Motor neuron (in vitro differentiated cells): Measurements from ENCODE around the gene BSN. TPM values are rescaled to one million over a fixed set of nuclear protein-coding genes. Genes with fewer than 3 reads are reported as not detected.

ENCODE experiments used
- ATAC-seq, 8 experiments: fragments of 200-7000 bp; cut with Tn5 transposase; replicated peaks in 6 of 8; 2 replicates each; pipeline ENCODE4 v1.8.0; 2021; ENCODE audit warnings: mild to moderate bottlenecking in 8 of 8, moderate library complexity in 8 of 8
- H3K27ac ChIP-seq, 2 donors: fragments of 250-450 bp; sonication (Bioruptor Pico); 2 replicates each; pipeline ENCODE4 v1.9.0; 2021; ENCODE audit warnings: antibody characterized with exemption in 2 of 2, mild to moderate bottlenecking in 2 of 2, moderate library complexity in 1 of 2
- H3K4me1 ChIP-seq, 2 donors: fragments of 250-450 bp; sonication (Bioruptor Pico); replicated peaks in 1 of 2; 2 replicates each; pipeline ENCODE4 v1.6.1; 2021; ENCODE audit warnings: antibody characterized with exemption in 2 of 2, mild to moderate bottlenecking in 2 of 2, moderate library complexity in 1 of 2
- H3K4me3 ChIP-seq, 5 donors: fragments of 250-450 bp; sonication (Bioruptor Pico); 2 replicates each; pipeline ENCODE4 v1.9.0; 2021; ENCODE audit warnings: antibody characterized with exemption in 5 of 5, mild to moderate bottlenecking in 5 of 5, moderate library complexity in 4 of 5
- WGBS, 10 experiments: fragments of 450-650 bp; shearing (Covaris generic); methylation state at CpG; one replicate each; pipeline ENCODE4 v1.0.0; 2022; 5-methylcytosine and 5-hydroxymethylcytosine counted together
- in situ Hi-C, 9 experiments: fragments of 400-800 bp; cut with MboI; loops; one replicate each; pipeline ENCODE4 v1.15.0; 2021; ENCODE audit warnings: low sequenced_read_pairs in 9 of 9, low pct_unique_long_range_greater_than_20kb in 2 of 9; ENCODE audit not compliant: unreplicated experiment in 9 of 9
- total RNA-seq, 8 experiments: library from RNA; unstranded; fragments of 300-600 nt; gene quantifications; 2 replicates each; pipeline versions ENCODE4 v1.2.3 to v1.2.4, GENCODE V29; 2022

BSN gene
- total RNA-seq, 8 experiments from 2014 or later, result 0.31 to 12.6 (median 6.9) TPM

DNA sequence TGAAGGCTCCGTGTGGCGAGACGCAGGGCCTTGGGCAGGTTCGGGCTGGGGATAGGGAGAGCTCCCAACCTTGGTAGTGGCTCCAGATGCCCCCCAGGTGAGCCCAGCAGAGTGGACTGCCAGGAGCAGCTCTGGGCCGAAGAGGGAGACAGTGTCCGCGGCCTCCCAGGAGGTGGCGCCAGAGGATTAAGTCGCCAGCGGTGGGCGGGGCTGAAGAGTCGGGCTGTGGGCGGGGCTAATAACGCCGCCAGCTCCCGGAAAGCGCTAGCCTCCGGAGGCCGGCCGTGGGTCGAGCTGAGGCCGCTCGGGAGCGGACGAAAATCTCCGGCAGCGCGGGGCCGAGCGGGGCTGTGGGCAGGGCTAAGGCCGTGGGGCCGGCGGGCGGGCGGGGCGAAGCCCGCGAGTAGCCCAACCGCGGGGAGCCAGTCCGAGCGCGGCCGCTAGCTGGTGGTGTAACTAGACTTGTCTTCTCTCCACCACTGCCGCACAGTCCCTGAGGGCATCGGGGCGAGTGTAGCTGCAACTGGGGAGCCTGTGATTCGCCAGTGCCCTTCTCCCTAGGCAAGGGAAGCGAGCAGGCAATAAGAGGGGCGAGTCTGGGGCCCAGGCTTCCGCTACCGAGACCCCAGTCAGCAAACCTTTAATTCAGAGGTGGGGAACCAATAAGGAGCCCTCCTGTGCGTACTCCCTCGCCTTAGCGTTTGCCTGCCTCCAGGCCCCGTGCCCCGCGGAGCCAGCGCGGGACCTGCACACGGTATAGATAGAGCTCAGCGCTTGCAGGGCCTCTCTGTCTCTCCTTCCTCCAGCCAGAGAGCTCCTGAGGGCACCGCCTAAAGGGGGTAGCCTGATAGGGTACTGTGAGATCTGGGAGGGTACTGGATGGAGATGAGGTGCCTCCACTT is 14.4 kb upstream of the BSN start:
- Histone ChIP-seq H3K4me3 (peak overlapping the region; percentile 35 to 41 (median 38)), H3K27ac (peak overlapping the region; percentile 74 to 75), H3K4me1 (peaks cover 16 to 18% of the 10 kb centered on the region in 2 donors)
- in situ Hi-C loops, result loop anchor here in 2 of 9 experiments (10.0 kb wide), 1 partner anchor 135 kb away; the partner anchor contains the start of gene APEH (in 2 of the 2)
- ATAC-seq, result peak; percentile 88 to 97 (median 95)
- WGBS, 10 experiments, result 0 to 60% (median 1%) methylated on average over 1 to 10 of the region's 63 CpGs; no CpG with 5 or more reads in 4 of the 10 experiments

GRCh38 chr3:49552087-49552486 is 2.2 kb upstream of the BSN start:
- Histone ChIP-seq H3K4me1 (peaks cover 11 to 20% of the 10 kb centered on the region in 2 donors), H3K4me3 (no peak overlapping the region), H3K27ac (no peak overlapping the region)
- no peak for ATAC-seq
- in situ Hi-C loops, result no loop called here

DNA sequence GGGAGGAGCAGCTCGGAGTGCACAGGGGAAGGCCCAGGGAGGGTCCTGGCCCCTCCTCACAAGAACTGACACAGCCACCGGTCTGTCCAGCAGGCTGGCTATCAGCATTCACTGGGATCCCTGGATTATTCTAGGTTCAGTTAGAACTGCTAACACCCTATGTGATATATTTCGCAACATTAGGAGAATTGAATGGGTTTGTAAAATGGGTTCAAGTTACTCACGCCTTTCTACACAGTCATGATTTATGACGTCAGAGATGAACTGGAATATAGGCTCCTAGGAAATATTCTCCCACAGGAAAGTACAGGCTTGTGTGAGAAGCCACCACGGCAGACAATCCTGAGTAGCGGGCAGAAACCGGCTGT is 969 bp upstream of the BSN start:
- in situ Hi-C loops, result no loop called here
- H3K4me1 ChIP-seq, result peaks cover 11 to 18% of the 10 kb centered on the region in 2 donors
- ATAC-seq, result peak in 7 of 8 experiments; percentile 1 to 48 (median 14)
- peak overlapping the region in 1 of 2 donors; percentile 58 for H3K27ac ChIP-seq
- peak overlapping the region; percentile 51 to 86 (median 54) for H3K4me3 ChIP-seq
- WGBS, 10 experiments, result 11 to 60% (median 30%) methylated on average over 1 to 6 of the region's 8 CpGs; no CpG with 5 or more reads in 1 of the 10 experiments

DNA sequence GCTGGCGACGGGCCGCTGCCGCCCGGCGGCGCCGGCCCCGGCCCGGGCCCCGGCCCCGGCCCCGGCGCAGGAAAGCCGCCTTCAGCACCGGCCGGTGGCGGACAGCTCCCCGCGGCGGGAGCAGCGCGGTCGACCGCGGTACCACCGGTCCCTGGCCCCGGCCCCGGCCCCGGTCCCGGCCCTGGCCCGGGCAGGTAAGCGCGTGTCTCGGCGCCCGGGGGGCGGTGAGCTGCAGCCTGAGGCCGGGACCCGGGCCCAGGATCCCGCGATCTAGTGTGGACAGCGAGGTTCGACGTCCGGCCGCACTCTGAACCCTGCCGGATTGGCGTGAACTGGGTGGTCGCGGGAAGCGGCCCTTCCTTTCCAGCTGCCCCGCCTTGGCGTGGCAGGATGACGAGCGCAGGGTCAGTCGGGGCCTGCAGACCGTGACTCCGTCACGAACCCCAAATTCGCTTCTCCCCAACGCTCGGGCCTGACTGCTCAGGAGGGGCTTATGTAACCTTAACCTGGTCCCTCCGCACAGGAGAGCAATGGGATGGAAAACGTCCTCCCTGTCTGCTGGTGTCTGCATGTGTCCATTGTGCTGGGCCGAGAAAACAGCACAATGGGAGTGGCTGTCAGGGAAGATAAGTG is 472 bp downstream of the BSN start:
- peaks cover 11 to 18% of the 10 kb centered on the region in 2 donors for H3K4me1 ChIP-seq
- ATAC-seq, result peak; percentile 56 to 88 (median 59)
- in situ Hi-C loops, result no loop called here
- H3K4me3 ChIP-seq, result peak overlapping the region; percentile 51 to 86 (median 54)
- H3K27ac ChIP-seq, result peak overlapping the region; percentile 45 to 67
- WGBS, 10 experiments, result 0 to 8% (median 0%) methylated on average over 2 to 7 of the region's 66 CpGs; no CpG with 5 or more reads in 6 of the 10 experiments

GRCh38 chr3:49556500-49557275 is 2.4 kb downstream of the BSN start:
- no peak overlapping the region for H3K4me3 ChIP-seq
- H3K4me1 ChIP-seq, result peaks cover 11 to 18% of the 10 kb centered on the region in 2 donors
- no peak for ATAC-seq
- no peak overlapping the region for H3K27ac ChIP-seq
- in situ Hi-C loops, result no loop called here
- WGBS, 10 experiments, result 0 to 100% (median 44%) methylated on average over 1 of the region's 3 CpGs; no CpG with 5 or more reads in 5 of the 10 experiments

DNA sequence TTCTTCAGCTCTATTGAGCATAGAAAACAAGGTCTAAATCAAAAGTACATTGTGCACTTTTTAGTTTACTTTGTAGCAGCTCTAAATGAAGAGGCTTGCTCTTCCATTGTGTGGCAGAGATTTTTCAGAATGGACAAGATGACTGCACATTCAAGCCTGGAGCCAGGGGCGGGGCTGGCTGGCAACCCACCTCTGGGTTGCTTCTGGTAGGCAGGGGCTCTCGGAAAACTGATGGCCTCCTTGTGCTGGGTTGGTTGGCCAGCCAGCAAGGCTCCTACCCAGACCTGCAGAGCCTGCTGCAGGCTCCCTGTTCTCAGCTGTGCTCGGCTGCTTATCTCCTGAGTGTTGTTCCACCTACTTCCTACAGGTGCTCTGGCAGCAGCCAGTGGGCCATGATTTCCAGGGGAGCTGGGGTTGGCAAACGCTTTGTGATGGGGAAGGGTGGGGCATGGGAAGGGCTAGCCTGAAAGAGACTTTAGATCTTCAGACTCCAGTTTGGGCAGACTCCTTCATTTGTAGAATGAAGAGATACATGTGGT is 8.8 kb downstream of the BSN start:
- ATAC-seq, result peak in 3 of 8 experiments; percentile 19 to 40 (median 39)
- H3K4me3 ChIP-seq, result no peak overlapping the region
- no peaks in the 10 kb centered on the region for H3K4me1 ChIP-seq
- H3K27ac ChIP-seq, result no peak overlapping the region
- in situ Hi-C loops, result no loop called here
- WGBS, 10 experiments, result 33 to 80% methylated on average over 1 of the region's 4 CpGs; no CpG with 5 or more reads in 8 of the 10 experiments

GRCh38 chr3:49563766-49564165 is 9.5 kb downstream of the BSN start:
- H3K4me3 ChIP-seq, result no peak overlapping the region
- in situ Hi-C loops, result no loop called here
- WGBS, 10 experiments, result 86 to 100% (median 96%) methylated on average over 1 to 4 of the region's 4 CpGs; no CpG with 5 or more reads in 5 of the 10 experiments
- H3K4me1 ChIP-seq, result no peaks in the 10 kb centered on the region
- H3K27ac ChIP-seq, result no peak overlapping the region
- ATAC-seq, result no peak

- ATAC-seq, result peak in 1 of 8 experiments; percentile 23
- 22 to 100% (median 73%) methylated on average over 1 to 2 of the region's 2 CpGs; no CpG with 5 or more reads in 4 of the 10 experiments for WGBS, 10 experiments
- H3K27ac ChIP-seq, result no peak overlapping the region
These were observed 12.0 kb downstream of the BSN start for GRCh38 chr3:49566312-49566711.

DNA sequence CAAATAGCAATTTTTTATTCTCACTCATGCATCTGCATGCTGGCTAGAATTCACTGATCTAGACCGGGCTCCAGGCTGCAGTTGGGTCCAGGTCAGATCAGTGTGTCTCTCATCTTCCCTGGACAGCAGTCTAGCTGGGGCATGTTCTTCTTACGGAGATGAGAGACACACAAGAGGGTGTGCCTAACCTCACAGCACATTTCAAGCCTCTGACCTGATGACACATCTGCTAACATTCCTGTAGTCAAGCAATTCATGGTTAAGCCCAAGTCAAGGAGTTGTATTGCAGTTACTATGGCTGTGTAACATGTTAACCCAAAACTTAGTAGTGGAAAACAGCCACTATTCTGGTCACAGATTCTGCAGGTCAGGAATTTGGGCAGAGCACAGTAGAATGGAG is 13.1 kb downstream of the BSN start:
- peak in 2 of 8 experiments; percentile 90 to 97 for ATAC-seq
- 8 to 90% (median 40%) methylated on average over 1 to 2 of the region's 2 CpGs; no CpG with 5 or more reads in 5 of the 10 experiments for WGBS, 10 experiments
- Histone ChIP-seq H3K4me1 (no peaks in the 10 kb centered on the region), H3K27ac (no peak overlapping the region), H3K4me3 (no peak overlapping the region)
- in situ Hi-C loops, result no loop called here

More at GRCh38 chr3:49566312-49566711, 12.0 kb downstream of the BSN start:
- no peaks in the 10 kb centered on the region for H3K4me1 ChIP-seq
- no peak overlapping the region for H3K4me3 ChIP-seq
- in situ Hi-C loops, result no loop called here

DNA sequence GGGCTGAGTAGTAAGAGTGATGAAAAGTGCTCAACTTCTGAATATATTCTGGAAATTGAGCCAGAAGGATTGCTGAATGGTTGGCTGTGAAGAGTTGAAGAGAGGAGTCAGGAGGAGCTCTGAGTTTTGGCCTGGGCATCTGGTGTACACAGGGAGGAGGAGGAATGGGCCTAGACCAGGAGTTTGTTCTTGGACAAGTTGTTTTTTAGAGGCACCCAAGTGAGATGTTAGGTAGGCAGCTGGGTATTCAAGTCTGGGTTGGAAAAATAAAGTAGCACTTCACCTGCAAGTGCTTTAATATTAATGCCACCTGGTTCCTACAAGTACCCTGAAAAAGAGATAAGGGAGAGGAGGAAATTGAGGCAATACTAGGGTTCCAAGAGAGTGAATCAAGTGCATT is 14.7 kb downstream of the BSN start:
- Histone ChIP-seq H3K27ac (no peak overlapping the region), H3K4me3 (no peak overlapping the region), H3K4me1 (no peaks in the 10 kb centered on the region)
- in situ Hi-C loops, result no loop called here
- ATAC-seq, result no peak

- in situ Hi-C loops, result no loop called here
- Histone ChIP-seq H3K27ac (no peak overlapping the region), H3K4me1 (no peaks in the 10 kb centered on the region), H3K4me3 (no peak overlapping the region)
- ATAC-seq, result no peak
- WGBS, 10 experiments, result 13 to 74% (median 51%) methylated on average over 1 to 4 of the region's 6 CpGs; no CpG with 5 or more reads in 2 of the 10 experiments
These were observed 15.9 kb downstream of the BSN start for GRCh38 chr3:49570028-49570654.

DNA sequence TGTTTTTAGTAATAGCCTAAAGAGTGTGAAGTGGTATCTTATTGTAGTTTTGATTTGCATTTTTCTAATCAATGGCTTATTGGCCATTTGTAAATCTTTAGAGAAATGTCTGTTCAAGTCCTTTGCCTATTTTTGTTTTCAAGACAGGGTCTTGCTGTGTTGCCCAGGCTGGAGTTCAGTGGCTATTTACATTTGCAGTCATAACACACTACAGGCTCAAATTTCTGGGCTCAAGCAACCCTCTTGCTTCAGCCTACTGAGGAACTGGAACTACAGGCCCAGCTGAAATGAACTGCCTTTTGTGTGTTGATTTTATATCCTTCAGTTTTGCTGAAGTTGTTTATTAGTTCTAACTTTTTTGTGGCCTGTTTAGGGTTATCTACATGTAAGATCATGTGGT is 27.9 kb downstream of the BSN start:
- no peak for ATAC-seq
- Histone ChIP-seq H3K27ac (no peak overlapping the region), H3K4me1 (no peaks in the 10 kb centered on the region), H3K4me3 (no peak overlapping the region)
- in situ Hi-C loops, result no loop called here
